Effector memory CD4-positive, alpha-beta T cell (primary cell): ENCODE results near the gene CNIH2.

Experiments used
- DNase-seq, 3 donors: peaks; one replicate each; pipeline ENCODE4 v3.0.0-alpha.2; 2020
- H3K27ac ChIP-seq: 2 replicates; pipeline ENCODE4 v1.7.0; 2013; ENCODE audit warnings: mild to moderate bottlenecking, low read length, moderate library complexity; ENCODE audit not compliant: insufficient read depth, poor library complexity, severe bottlenecking
- H3K27me3 ChIP-seq: replicated peaks from 2 replicates; pipeline ENCODE4 v1.7.0; 2013; ENCODE audit warnings: mild to moderate bottlenecking, low read length; ENCODE audit not compliant: insufficient read depth, control insufficient read depth, poor library complexity, severe bottlenecking
- H3K36me3 ChIP-seq: 2 replicates; pipeline ENCODE4 v1.7.0; 2013; ENCODE audit warnings: mild to moderate bottlenecking, low read length, moderate library complexity; ENCODE audit not compliant: control insufficient read depth, insufficient read depth
- H3K4me1 ChIP-seq: 2 replicates; pipeline ENCODE4 v1.7.0; 2013; ENCODE audit warnings: low read length, mild to moderate bottlenecking; ENCODE audit not compliant: control insufficient read depth, insufficient read depth, poor library complexity, severe bottlenecking
- H3K4me3 ChIP-seq: 2 replicates; pipeline ENCODE4 v1.7.0; 2013; ENCODE audit warnings: low read length, low read depth, mild to moderate bottlenecking; ENCODE audit not compliant: insufficient read depth, poor library complexity, severe bottlenecking
- H3K9me3 ChIP-seq: 2 replicates; pipeline ENCODE4 v1.7.0; 2013; ENCODE audit warnings: mild to moderate bottlenecking, low read length, moderate library complexity; ENCODE audit not compliant: control insufficient read depth

CNIH2 gene

DNA sequence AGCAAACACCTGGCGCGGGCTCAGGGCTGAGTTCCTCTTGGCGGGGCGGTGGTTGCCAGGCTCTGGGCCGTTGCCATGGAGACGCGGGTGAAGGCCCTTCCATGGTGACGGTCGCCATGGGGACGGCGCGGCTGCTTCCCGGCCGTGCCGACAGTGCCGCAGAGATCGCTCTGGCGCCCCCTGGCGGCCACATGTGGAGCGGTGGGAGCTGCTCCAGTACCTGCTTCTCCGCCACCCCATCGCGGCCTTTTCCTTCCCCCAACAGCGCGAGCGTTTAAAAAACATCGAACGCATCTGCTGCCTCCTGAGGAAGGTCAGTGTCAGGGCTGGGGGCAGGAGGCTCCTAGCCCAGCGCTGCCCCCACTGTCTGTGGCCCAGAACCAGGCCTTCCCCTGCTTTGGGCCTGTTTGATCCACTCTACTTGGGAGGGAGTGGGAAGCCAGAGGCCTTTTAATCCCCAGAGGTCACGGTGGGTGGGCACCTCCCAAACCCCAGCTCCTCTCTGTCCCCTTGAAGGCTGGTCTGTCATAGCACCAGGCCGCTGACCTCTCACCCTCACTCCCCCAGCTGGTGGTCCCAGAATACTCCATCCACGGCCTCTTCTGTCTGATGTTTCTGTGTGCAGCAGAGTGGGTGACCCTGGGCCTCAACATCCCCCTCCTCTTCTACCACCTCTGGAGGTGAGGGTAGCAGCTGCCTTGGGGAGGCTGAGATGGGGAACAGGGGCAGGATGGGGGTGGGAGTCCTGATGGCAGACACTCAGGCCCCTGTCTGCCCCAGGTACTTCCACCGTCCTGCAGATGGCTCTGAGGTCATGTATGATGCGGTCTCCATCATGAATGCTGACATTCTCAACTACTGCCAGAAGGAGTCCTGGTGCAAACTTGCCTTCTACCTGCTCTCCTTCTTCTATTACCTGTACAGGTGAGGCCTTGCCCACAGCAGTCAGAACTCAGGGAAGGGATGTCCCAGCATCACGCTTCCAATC is 4.8 kb downstream of the CNIH2 start:
- peak; percentile 98 to 100 (median 100) for DNase-seq
- no peak overlapping the region for H3K4me3 ChIP-seq
- H3K4me1 ChIP-seq, result peaks cover 22% of the 10 kb centered on the region
- H3K27ac ChIP-seq, result peak overlapping the region; percentile 50
- no peaks in the 10 kb centered on the region for H3K27me3 ChIP-seq
- H3K36me3 ChIP-seq, result no peaks in the 10 kb centered on the region
- no peaks in the 10 kb centered on the region for H3K9me3 ChIP-seq

DNA sequence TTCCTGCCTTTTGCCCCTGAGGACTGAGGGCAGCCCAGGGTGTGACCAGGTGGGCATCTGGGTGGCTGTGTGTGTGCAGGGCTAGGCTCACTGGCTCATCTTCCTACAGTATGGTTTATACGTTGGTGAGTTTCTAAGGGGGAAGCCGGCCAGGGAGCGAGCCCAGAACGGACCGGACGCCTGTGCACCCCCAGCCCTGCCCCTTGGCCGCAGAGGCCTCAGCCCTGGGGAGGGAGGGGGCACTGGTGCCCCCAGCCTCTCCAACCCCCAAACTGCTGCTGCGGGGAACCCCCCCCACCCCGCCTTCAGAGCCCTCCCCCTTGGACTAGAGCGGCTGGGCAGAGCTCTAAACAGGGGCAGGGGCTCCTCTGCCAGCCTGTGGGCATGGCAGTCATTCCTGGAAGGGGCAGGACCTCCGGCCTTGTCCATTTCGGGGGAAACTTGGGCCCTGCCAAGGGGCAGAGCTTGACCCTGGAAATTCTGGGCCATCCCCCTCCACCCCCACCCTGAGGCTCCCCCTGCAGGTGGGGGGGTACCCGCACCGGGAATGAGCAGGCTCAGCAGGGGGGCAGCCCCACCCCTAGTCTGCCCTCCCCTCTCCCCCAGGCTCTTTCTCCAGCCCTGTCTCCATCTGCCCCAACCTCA is 5.6 kb downstream of the CNIH2 start:
- H3K27ac ChIP-seq, result no peak overlapping the region
- H3K36me3 ChIP-seq, result no peaks in the 10 kb centered on the region
- no peaks in the 10 kb centered on the region for H3K9me3 ChIP-seq
- H3K4me1 ChIP-seq, result peaks cover 26% of the 10 kb centered on the region
- H3K4me3 ChIP-seq, result no peak overlapping the region
- H3K27me3 ChIP-seq, result no peaks in the 10 kb centered on the region
- DNase-seq, result no peak

DNA sequence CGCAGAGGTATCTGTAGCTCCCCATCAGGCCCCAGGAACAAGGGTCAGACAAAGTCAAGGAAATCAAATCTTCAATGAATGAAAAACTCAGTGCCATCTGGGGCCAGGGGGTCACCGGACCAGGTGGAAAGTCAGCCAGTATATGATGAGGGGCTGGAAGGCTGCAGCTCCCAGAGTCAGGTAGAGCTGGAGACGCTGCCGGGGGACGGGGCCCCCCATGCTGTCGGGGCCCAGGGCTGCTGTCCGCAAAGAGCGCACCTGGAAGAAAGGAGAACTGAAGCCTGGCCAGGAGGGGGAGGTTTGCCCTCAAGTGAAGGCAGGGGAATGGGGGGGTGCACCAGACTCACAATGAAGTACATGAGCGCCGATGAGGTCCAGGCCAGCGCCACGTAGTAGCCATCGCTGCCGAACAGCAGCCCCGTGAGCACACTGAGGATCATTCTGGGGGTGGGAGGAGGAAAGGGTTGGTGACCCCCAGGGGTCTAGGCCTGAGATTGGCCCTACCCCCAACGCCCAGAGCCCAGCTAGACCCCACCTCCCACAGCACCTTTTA is 6.6 kb downstream of the CNIH2 start:
- no peak overlapping the region for H3K27ac ChIP-seq
- H3K36me3 ChIP-seq, result no peaks in the 10 kb centered on the region
- DNase-seq, result no peak
- H3K4me3 ChIP-seq, result no peak overlapping the region
- H3K9me3 ChIP-seq, result no peaks in the 10 kb centered on the region
- peaks cover 24% of the 10 kb centered on the region for H3K4me1 ChIP-seq
- H3K27me3 ChIP-seq, result no peaks in the 10 kb centered on the region

DNA sequence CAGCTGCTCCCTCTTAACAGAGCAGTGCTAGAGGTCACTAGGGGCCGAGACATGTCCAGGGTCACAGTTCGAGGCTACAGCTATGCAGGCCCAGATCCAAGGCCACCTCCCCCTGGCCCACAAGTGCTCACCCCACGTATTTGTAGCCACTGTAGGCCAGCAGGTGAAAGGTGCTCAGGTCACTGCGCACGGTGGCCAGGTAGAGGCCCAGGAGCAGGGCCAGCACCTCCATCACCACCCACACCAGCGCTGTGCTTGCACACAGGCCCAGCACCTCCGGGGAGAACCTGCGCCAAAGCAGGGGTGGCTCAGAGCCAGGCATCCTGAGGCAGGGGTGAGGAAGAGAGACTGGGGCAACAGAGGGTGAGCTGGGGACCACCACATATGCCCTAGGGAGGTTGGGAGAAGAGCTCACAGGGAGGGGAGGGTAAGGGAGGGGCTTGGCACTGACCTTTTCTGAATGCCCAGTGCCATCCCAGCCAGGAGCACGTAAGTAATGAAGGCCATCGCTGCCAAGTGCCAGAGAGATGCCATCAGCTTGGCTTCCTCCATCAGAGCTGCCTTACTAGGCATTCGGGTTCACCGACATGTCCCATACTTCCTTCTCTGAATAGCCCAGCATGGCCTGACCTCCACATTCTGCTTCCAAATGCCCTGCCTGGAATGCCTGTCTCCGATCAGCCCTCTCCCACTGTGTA is 7.4 kb downstream of the CNIH2 start:
- Histone ChIP-seq H3K9me3 (no peaks in the 10 kb centered on the region), H3K27me3 (no peaks in the 10 kb centered on the region), H3K4me1 (peaks cover 29% of the 10 kb centered on the region), H3K4me3 (no peak overlapping the region), H3K27ac (no peak overlapping the region), H3K36me3 (no peaks in the 10 kb centered on the region)
- no peak for DNase-seq

DNA sequence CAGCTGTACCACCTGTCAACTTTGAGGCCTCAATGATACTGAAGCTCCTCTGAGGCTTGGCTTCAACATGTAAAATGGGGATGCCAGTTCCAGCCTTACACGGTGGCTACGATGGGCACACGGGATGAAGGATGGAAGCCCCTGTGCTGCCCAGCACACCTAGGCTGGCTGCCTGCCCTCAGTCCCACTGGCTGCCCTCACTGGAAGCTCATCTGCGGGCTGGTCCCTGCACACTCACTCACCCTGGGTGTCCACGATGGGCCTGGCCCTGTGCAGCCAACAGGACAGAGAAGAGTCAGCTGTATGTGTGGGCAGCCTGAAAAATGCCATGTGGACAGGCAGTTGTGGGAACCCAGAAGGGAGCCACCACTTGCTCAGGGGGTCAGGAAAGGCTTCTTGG is 8.7 kb downstream of the CNIH2 start:
- no peak for DNase-seq
- Histone ChIP-seq H3K4me1 (peaks cover 29% of the 10 kb centered on the region), H3K36me3 (no peaks in the 10 kb centered on the region), H3K9me3 (no peaks in the 10 kb centered on the region), H3K27ac (no peak overlapping the region), H3K4me3 (no peak overlapping the region), H3K27me3 (peaks cover 3% of the 10 kb centered on the region)

DNA sequence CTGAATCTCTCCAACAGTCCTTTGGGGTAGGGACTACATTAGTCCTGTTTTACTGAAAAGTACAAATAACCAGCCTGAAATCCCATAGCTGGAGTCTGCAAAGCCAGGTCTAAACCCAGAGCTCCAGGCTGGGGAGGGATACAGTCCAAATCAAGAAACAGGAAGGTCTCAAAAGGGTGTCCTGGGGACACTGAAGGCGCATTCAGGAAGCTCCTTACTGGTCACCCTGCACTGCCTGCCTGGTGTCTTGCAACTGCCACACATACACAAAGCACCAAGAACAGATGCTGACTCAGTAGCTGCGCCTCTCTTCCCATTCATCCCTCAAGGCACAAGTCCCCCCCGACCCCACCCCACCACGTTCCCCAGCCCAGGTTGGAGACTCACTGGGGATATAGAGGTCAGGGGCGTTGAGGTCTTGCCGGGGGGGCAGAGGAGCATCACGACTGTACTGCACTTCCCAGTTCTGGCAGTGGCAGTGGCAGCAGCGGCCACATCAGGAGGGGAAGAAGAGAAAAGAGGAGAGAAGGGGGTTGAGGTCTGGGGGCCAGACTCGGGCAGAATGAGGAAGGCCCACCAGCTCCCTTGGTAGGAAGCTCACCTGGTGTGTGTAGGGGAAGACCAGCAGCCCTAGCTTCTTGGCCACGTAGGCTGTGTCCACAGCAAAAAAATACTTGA is 9.4 kb downstream of the CNIH2 start:
- no peak overlapping the region for H3K4me3 ChIP-seq
- no peaks in the 10 kb centered on the region for H3K9me3 ChIP-seq
- peaks cover 7% of the 10 kb centered on the region for H3K27me3 ChIP-seq
- peaks cover 29% of the 10 kb centered on the region for H3K4me1 ChIP-seq
- no peak overlapping the region for H3K27ac ChIP-seq
- H3K36me3 ChIP-seq, result no peaks in the 10 kb centered on the region
- no peak for DNase-seq

DNA sequence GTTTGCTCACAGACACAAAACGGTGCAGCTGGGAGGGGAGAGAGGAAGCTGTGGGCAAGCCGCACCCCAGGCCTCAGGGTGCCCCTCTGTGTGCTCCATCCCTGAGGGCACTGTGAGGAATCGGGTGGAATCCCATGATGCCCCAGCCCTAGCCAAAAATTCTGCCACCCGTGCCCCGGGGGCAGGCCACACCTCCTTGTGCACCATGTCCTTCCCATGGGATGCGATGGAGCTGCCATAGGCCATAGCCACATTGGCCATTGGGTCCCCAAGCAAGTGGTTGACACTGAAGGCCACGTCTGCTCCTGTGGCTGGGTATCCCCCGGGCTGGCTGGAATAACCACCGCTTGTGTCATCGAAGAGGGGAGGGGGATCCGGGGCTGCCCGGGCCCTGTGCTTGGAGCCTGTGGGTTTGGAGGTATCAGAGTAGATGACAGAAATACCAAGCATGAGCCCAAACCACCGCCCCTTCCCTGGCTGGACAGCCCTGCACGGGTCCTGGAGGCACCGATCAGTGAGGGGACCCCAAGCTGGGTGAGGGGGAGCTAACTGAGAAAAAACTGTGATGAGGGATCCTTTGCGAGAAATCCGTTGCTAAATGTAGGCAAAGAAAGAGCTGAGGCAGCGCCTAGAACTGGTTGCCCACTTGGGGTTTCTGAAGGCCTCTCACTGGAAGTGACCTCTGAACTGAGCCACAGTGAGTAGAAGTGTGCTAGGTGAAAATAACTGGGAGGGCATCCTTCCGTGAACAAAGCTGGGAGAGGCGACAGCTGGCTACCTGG is 10.1 kb downstream of the CNIH2 start:
- H3K9me3 ChIP-seq, result no peaks in the 10 kb centered on the region
- H3K4me1 ChIP-seq, result peaks cover 25% of the 10 kb centered on the region
- H3K27me3 ChIP-seq, result peaks cover 10% of the 10 kb centered on the region
- H3K36me3 ChIP-seq, result no peaks in the 10 kb centered on the region
- H3K4me3 ChIP-seq, result peak overlapping the region; percentile 72
- DNase-seq, result no peak
- peak overlapping the region; percentile 81 for H3K27ac ChIP-seq

DNA sequence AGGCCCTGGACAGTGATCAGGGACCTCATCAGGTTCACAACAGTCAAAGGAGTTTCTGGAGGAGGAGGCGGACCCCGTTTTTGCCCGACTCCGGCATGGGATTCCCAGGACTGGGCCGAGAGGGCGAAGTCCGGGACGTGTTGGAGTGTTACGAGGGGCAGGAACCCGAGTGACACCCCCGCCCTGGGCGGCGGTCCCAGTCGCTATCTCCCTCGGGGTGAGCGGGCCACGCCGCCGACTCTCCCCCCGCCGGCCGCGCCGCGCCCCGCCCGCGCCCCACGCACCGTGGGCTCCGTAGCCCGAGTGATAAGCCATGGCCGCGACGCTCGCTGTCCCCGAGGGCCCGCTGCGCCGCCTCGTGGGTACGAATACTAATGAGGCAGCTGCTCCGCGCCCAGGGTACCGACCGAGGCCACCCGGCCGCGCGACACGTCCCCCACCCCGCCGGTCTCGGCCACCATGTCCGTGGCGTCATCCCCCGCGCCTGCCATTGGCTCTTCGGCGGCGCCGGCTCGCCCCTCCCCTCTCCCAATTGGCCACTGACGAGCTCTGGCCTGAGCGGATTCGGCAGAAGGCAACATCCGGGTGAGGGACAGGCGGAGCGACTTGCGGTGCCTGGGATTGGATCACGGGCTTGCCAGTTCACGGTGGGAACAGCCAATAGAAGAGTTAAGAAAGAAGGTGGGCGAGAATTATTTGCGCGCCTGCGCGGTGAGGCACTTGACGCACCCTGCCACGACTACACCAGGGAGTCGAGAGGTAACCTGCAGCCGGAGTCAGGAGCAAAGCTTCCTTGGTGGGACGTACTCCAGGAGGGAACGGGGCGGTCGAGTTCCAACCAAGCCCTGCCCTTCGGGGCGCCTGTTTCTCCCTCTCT is 10.9 kb downstream of the CNIH2 start, which contains the start of gene YIF1A:
Gene YIF1A (minus strand): TSS at position 473 of the 877 bp plus-strand sequence. CDS start 158 bp downstream, at position 315.
- H3K36me3 ChIP-seq, result no peaks in the 10 kb centered on the region
- H3K4me3 ChIP-seq, result peak within 1 kb of the TSS; percentile 72
- H3K27ac ChIP-seq, result peak within 1 kb of the TSS; percentile 81
- peaks cover 25% of the 10 kb centered on the region for H3K4me1 ChIP-seq
- peaks cover 10% of the 10 kb centered on the region for H3K27me3 ChIP-seq
- no peaks in the 10 kb centered on the region for H3K9me3 ChIP-seq
- DNase-seq, result peak; percentile 97 to 99 (median 99)
